Suprapubic skin (tissue), 4 donors: ENCODE measurements around the gene SPACA6. TPM values are rescaled to one million over a fixed set of nuclear protein-coding genes. Genes with fewer than 3 reads are reported as not detected.

Source experiments
- DNase-seq, 2 donors: peaks; one replicate each; pipeline ENCODE4 v3.0.0-alpha.2; 2019; ENCODE audit warnings: low spot score in 2 of 2
- H3K27ac ChIP-seq: fragments of 200-600 bp; sonication (generic); one replicate; pipeline ENCODE4 v1.5.1; 2019
- H3K27me3 ChIP-seq: fragments of 200-600 bp; sonication (generic); one replicate; pipeline ENCODE4 v1.5.1; 2019
- H3K36me3 ChIP-seq: fragments of 200-600 bp; sonication (generic); one replicate; pipeline ENCODE4 v1.5.1; 2019
- H3K4me1 ChIP-seq: fragments of 200-600 bp; sonication (generic); one replicate; pipeline ENCODE4 v1.5.1; 2019
- H3K4me3 ChIP-seq: fragments of 200-600 bp; sonication (generic); one replicate; pipeline ENCODE4 v1.5.1; 2019; ENCODE audit warnings: mild to moderate bottlenecking
- H3K9me3 ChIP-seq: fragments of 200-600 bp; sonication (generic); one replicate; pipeline ENCODE4 v1.5.1; 2019
- EP300 ChIP-seq: sonication (generic); formaldehyde crosslinking; IDR thresholded peaks from one replicate; pipeline ENCODE4 v1.6.1; 2017; ENCODE audit warnings: antibody characterized with exemption
- POLR2A ChIP-seq, 2 donors: fragments of 450-650 bp; IDR thresholded peaks; one replicate each; pipeline ENCODE4 v1.6.1; 2017; ENCODE audit warnings: antibody characterized with exemption in 2 of 2, mild to moderate bottlenecking in 2 of 2, moderate library complexity in 2 of 2
- POLR2AphosphoS5 ChIP-seq, 3 donors: sonication (generic); formaldehyde crosslinking; IDR thresholded peaks; one replicate each; pipeline ENCODE4 v1.6.1; 2017; ENCODE audit warnings: antibody characterized with exemption in 3 of 3
- WGBS: methylation state at CpG from one replicate; pipeline ENCODE4 v1.1.5; 2018; 5-methylcytosine and 5-hydroxymethylcytosine counted together
- total RNA-seq, 4 donors: library from RNA; depleted of rRNA; stranded (reverse); fragments of >200 nt; gene quantifications; one replicate each; pipeline ENCODE4 v1.1.0, GENCODE V29; 2016
- TF ChIP-seq, protein P1 (sequence below), 2 donors: fragments of 200-600 bp in 1 of 2; fragments of 450-650 bp in 1 of 2; sonication (generic) in 1 of 2; IDR thresholded peaks; one replicate each; pipeline ENCODE4 v1.5.1; 2016 to 2019; ENCODE audit warnings: antibody characterized with exemption in 2 of 2, mild to moderate bottlenecking in 1 of 2, moderate library complexity in 1 of 2

The SPACA6 gene
- total RNA-seq, 4 donors from 2014 or later = 3.1 to 23.2 (median 7.8) TPM

DNA sequence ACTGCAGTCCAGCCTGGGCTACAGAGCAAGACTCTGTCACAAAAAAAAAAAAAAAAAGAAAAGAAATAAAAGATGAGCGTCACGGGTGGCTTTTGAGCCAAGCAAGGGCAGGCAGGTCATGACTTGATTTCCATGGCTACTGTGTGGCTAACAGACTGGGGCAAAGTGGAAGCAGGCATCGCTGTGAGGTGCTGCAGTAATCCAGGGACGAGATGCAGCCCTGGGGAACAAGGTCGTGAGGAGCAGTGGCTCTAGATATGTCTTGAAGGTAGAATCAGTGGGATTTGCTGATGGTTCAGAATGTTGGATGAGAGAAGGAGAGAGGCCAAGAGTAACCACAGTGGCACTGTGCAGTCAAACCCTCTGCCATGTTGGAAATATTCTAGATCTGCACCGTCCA lies 16.4 kb downstream of the SPACA6 start:
- Histone ChIP-seq H3K27me3 (no peaks in the 10 kb centered on the region), H3K27ac (no peak overlapping the region), H3K9me3 (no peaks in the 10 kb centered on the region), H3K4me3 (no peak overlapping the region), H3K4me1 (peaks cover 13% of the 10 kb centered on the region), H3K36me3 (peaks cover 10% of the 10 kb centered on the region)
- WGBS = 52% methylated on average over 6 of the region's 6 CpGs
- no peak for DNase-seq
- TF ChIP-seq POLR2A (IDR thresholded peaks at IDR 0.05) (no peak), POLR2AphosphoS5 (IDR thresholded peaks at IDR 0.05) (no peak)

DNA sequence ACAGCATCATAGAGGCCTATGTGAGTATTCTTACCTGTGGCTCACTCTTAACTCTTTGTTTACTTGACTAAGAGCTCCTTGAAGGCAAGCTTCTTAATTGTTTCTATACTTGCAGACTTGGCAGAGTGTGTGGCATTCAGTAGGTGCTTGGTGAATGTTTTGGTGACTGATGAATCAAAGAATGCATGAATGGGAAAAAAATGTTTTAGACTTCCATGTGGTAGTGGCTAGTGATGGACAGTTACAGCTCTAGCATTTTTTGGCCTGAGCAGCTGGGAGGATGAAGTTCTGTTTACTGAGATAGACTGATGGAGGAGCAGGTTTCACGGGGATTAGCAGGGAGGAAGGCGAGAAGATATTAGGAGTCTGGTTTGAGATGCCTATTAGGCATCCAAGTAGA lies 17.0 kb downstream of the SPACA6 start:
- no peak for TF ChIP-seq POLR2A (IDR thresholded peaks at IDR 0.05)
- peaks cover 10% of the 10 kb centered on the region for H3K36me3 ChIP-seq
- H3K27me3 ChIP-seq = no peaks in the 10 kb centered on the region
- 81% methylated on average over 2 of the region's 2 CpGs for WGBS
- no peaks in the 10 kb centered on the region for H3K9me3 ChIP-seq
- H3K4me1 ChIP-seq = peaks cover 7% of the 10 kb centered on the region
- no peak overlapping the region for H3K27ac ChIP-seq
- no peak for DNase-seq
- H3K4me3 ChIP-seq = no peak overlapping the region

DNA sequence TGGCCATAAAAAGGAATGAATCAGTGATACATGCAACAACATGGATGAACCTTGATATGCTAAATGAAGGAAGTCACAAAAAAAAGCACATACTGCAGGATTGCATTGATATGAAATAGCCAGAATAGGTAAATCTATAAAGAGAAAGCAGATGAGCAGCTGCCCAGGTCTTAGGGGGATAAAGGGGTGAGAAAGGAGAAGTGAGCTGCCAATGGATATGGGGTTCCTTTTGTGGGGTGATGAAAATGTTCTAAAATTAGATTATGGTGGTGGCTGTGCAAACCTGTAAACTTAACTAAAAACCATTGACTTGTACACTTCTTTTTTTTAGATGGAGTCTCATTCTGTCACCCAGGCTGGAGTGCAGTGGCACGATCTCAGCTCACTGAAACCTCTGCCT lies 18.6 kb downstream of the SPACA6 start:
- TF ChIP-seq, protein P1, sequence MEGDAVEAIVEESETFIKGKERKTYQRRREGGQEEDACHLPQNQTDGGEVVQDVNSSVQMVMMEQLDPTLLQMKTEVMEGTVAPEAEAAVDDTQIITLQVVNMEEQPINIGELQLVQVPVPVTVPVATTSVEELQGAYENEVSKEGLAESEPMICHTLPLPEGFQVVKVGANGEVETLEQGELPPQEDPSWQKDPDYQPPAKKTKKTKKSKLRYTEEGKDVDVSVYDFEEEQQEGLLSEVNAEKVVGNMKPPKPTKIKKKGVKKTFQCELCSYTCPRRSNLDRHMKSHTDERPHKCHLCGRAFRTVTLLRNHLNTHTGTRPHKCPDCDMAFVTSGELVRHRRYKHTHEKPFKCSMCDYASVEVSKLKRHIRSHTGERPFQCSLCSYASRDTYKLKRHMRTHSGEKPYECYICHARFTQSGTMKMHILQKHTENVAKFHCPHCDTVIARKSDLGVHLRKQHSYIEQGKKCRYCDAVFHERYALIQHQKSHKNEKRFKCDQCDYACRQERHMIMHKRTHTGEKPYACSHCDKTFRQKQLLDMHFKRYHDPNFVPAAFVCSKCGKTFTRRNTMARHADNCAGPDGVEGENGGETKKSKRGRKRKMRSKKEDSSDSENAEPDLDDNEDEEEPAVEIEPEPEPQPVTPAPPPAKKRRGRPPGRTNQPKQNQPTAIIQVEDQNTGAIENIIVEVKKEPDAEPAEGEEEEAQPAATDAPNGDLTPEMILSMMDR (IDR thresholded peaks at IDR 0.05) = no peak
- TF ChIP-seq EP300 = no peak
- TF ChIP-seq POLR2A (IDR thresholded peaks at IDR 0.05) = no peak
- no peak for TF ChIP-seq POLR2AphosphoS5 (IDR thresholded peaks at IDR 0.05)
- no peak overlapping the region for H3K27ac ChIP-seq
- H3K9me3 ChIP-seq = no peaks in the 10 kb centered on the region
- WGBS = 80% methylated on average over 1 of the region's 1 CpG
- H3K4me1 ChIP-seq = peaks cover 4% of the 10 kb centered on the region
- H3K36me3 ChIP-seq = peaks cover under 1% of the 10 kb centered on the region
- DNase-seq = no peak
- peaks cover 3% of the 10 kb centered on the region for H3K27me3 ChIP-seq
- no peak overlapping the region for H3K4me3 ChIP-seq

DNA sequence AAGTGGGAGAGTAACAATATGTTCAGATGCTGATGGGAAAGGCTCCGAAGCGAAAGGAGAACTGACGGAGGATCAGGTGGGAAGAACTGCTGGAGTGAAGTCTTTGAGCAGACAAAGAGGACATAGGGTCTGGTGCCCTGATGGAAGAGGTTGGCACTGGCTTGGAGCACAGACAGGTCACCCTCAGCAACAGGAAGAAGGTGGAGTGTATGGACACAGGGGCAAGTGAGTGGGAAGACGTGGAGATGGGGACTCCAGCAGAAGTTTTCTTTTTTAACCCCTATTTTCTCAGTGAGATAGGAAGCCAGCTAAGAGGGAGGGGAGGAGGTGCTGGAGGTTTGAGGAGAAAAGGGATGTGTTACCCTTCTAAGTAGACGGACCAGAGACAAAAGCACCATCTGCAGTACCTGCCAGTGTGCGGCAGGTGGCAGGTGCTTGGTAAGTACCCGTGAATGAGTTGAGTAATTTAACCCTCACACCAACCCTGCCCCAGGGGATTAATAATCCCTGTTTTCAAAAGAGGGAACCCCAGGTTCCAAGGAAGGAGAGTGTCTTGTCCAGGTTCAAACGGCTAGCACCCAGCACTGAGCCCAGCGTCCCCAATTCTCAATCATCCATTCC lies 19.4 kb downstream of the SPACA6 start:
- peaks cover 4% of the 10 kb centered on the region for H3K4me1 ChIP-seq
- no peak for DNase-seq
- 35% methylated on average over 9 of the region's 9 CpGs for WGBS
- H3K27me3 ChIP-seq = peaks cover 7% of the 10 kb centered on the region
- TF ChIP-seq EP300 (no peak), POLR2AphosphoS5 (IDR thresholded peaks at IDR 0.05) (no peak), POLR2A (IDR thresholded peaks at IDR 0.05) (no peak)
- TF ChIP-seq, protein P1 (IDR thresholded peaks at IDR 0.05) = peak in 1 of 2 donors; percentile 61
- H3K9me3 ChIP-seq = no peaks in the 10 kb centered on the region
- H3K27ac ChIP-seq = no peak overlapping the region
- no peak overlapping the region for H3K4me3 ChIP-seq
- H3K36me3 ChIP-seq = no peaks in the 10 kb centered on the region

DNA sequence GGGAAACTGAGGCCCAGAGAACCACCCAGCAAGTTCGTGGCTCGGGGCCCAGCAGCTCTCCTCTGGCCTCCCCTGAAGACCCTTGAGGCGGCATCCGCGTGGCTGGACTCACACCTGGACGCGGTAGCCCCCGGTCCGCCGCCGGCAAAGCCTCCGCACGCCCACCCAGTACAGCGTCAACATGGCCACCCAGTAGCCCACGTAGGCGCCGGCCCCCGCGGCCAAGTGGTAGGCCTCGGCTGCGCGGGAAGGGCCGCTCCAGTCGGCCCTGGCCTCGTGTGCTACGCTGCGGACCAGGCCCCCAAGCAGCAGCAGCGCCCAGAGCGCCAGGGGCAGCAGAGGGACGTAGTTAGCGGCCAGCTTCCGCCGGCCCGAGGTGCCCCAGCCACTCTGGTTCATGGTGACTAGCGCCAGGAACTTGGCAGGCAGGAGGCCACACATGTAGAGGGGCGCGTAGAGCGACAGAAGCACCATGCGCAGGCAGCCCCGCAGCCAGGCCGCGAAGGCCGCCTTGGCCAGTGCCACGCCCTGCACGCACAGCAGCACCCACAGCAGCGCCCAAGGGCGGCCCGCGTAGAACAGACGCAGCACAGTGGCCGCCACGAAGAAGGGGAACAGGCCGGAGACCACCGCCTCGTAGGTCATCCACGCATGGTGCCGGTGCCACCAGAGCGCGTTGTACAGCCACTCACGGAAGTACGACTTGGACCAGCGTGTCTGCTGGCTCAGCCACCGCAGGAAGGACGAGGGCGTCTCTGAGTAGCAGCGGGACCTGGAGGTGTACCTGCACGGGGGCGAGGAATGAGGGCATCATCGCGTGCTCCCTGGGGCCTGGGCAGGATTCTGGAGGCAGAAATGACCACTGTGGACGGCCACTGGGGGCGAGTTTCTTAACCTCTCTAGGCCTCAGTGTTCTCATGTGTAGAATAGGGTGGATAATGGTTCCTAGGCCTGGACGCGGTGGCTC lies 20.5 kb downstream of the SPACA6 start:
- Histone ChIP-seq H3K27me3 (peaks cover 16% of the 10 kb centered on the region), H3K36me3 (no peaks in the 10 kb centered on the region), H3K4me1 (peaks cover 3% of the 10 kb centered on the region), H3K27ac (no peak overlapping the region), H3K9me3 (no peaks in the 10 kb centered on the region), H3K4me3 (no peak overlapping the region)
- WGBS = 92% methylated on average over 35 of the region's 74 CpGs
- DNase-seq = no peak
- TF ChIP-seq EP300 = no peak
- TF ChIP-seq POLR2A (IDR thresholded peaks at IDR 0.05) = no peak

DNA sequence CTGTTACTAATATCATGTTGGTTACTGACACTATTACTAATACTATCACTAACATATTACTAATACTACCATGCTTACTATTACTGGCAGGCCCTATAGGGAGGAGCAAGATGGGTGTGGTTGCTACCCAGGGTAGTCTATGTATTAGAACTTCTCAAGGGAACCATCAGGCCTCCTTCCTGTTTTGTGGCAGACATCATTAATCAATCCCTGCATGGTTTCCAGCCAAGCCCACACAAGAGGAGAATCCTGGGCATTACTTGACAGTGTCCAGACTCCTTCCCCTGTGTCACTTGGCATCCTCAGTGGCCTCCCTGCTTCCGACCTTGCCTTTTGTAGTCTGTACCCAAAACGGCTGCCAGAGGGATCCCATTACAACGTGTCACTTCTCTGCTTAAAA lies 21.7 kb downstream of the SPACA6 start:
- TF ChIP-seq, protein P1 (IDR thresholded peaks at IDR 0.05) = no peak
- TF ChIP-seq EP300 = no peak
- no peak for TF ChIP-seq POLR2A (IDR thresholded peaks at IDR 0.05)
- TF ChIP-seq POLR2AphosphoS5 (IDR thresholded peaks at IDR 0.05) = no peak
- no peaks in the 10 kb centered on the region for H3K9me3 ChIP-seq
- 71% methylated on average over 3 of the region's 3 CpGs for WGBS
- no peaks in the 10 kb centered on the region for H3K36me3 ChIP-seq
- H3K27ac ChIP-seq = no peak overlapping the region
- peaks cover 6% of the 10 kb centered on the region for H3K4me1 ChIP-seq
- DNase-seq = no peak
- H3K4me3 ChIP-seq = no peak overlapping the region
- H3K27me3 ChIP-seq = peaks cover 27% of the 10 kb centered on the region
